Endothelial cell of umbilical vein (primary cell): ENCODE measurements around the gene TNPO1. TPM values are rescaled to one million over a fixed set of nuclear protein-coding genes. Genes with fewer than 3 reads are reported as not detected.

Experiments
- BruUV-seq: library from RNA; stranded (reverse); fragments of 400-500 nt; replicated peaks from 2 replicates; lab custom pipeline; 2021; lab: Mats Ljungman, UMichigan
- CTCF ChIA-PET: fragments of 300-600, 350-600 bp; sonication (Branson Sonifier 250); formaldehyde crosslinking; loops from one replicate; lab custom pipeline; 2021; ENCODE audit warnings: antibody characterized with exemption, inconsistent platforms; lab: Charles Lee
- POLR2A ChIA-PET: fragments of 300-600, 350-600 bp; sonication (Branson Sonifier 250); formaldehyde crosslinking; loops from one replicate; lab custom pipeline; 2021; ENCODE audit warnings: antibody characterized with exemption, inconsistent platforms; lab: Charles Lee
- DNase-seq: peaks from one replicate; pipeline ENCODE4 v3.0.0-alpha.2; 2011; ENCODE audit warnings: low read depth, low spot score
- FAIRE-seq: peaks from 2 replicates; lab custom pipeline; 2011; peaks lifted over from hg19 to GRCh38; lab: Jason Lieb, UNC
- H2AFZ ChIP-seq: 2 replicates; pipeline ENCODE4 v1.6.0; 2012; ENCODE audit warnings: low read depth, low read length, control low read depth, inconsistent platforms
- H3K27ac ChIP-seq: 2 replicates; pipeline ENCODE4 v1.5.1; 2011; ENCODE audit warnings: low read depth, mild to moderate bottlenecking, control low read depth, low read length, moderate library complexity; ENCODE audit not compliant: insufficient read depth
- H3K27me3 ChIP-seq, 2 experiments: 2 replicates each; pipeline versions ENCODE4 v1.6.0 to v1.6.1; 2011; ENCODE audit warnings: low read length in 2 of 2, mixed read lengths in 1 of 2; ENCODE audit not compliant: control insufficient read depth in 2 of 2, insufficient read depth in 2 of 2
- H3K36me3 ChIP-seq, 2 experiments: 2 replicates in 1 of 2; 3 replicates in 1 of 2; pipeline ENCODE4 v1.5.1; 2011; ENCODE audit warnings: low read length in 2 of 2, mild to moderate bottlenecking in 1 of 2, moderate library complexity in 1 of 2; ENCODE audit not compliant: control insufficient read depth in 2 of 2, insufficient read depth in 2 of 2; ENCODE audit errors: extremely low read depth in 1 of 2
- H3K4me1 ChIP-seq: 3 replicates; pipeline ENCODE4 v1.5.1; 2011; ENCODE audit warnings: mild to moderate bottlenecking, low read length; ENCODE audit not compliant: control insufficient read depth, insufficient read depth; ENCODE audit errors: extremely low read depth
- H3K4me2 ChIP-seq: 2 replicates; pipeline ENCODE4 v1.6.1; 2011; ENCODE audit warnings: low read length, control low read depth, mixed read lengths; ENCODE audit not compliant: insufficient read depth
- H3K4me3 ChIP-seq, 3 experiments: fragments of 200-600 bp in 1 of 3; sonication (generic), shearing (Covaris generic) in 1 of 3; replicated peaks in 1 of 3; 2 replicates each; pipeline ENCODE4 v1.5.1; 2011 to 2016; ENCODE audit warnings: control low read depth in 3 of 3, low read length in 3 of 3, mild to moderate bottlenecking in 2 of 3, inconsistent platforms in 1 of 3, low read depth in 1 of 3, moderate library complexity in 1 of 3; ENCODE audit not compliant: insufficient read depth in 1 of 3
- H3K79me2 ChIP-seq: 2 replicates; pipeline ENCODE4 v1.6.0; 2012; ENCODE audit warnings: low read length, inconsistent platforms; ENCODE audit not compliant: control insufficient read depth, insufficient read depth
- H3K9ac ChIP-seq: replicated peaks from 2 replicates; pipeline ENCODE3; 2011; ENCODE audit warnings: low read length, control low read depth; ENCODE audit not compliant: insufficient read depth; ENCODE audit errors: extremely low read depth
- H3K9me1 ChIP-seq: replicated peaks from 3 replicates; pipeline ENCODE4 v1.6.0; 2011; ENCODE audit warnings: mild to moderate bottlenecking, low read length; ENCODE audit not compliant: control insufficient read depth, insufficient read depth; ENCODE audit errors: extremely low read depth
- H3K9me3 ChIP-seq: replicated peaks from 2 replicates; pipeline ENCODE4 v1.5.1; 2012; ENCODE audit warnings: low read length, inconsistent platforms; ENCODE audit not compliant: control insufficient read depth, insufficient read depth
- H4K20me1 ChIP-seq: replicated peaks from 2 replicates; pipeline ENCODE3; 2011; ENCODE audit warnings: mild to moderate bottlenecking, low read length; ENCODE audit not compliant: control insufficient read depth, insufficient read depth; ENCODE audit errors: extremely low read depth
- EZH2 ChIP-seq: IDR thresholded peaks from 2 replicates; pipeline ENCODE4 v1.6.1; 2012; ENCODE audit warnings: borderline replicate concordance, low read depth, mild to moderate bottlenecking, moderate library complexity, low read length, inconsistent platforms; ENCODE audit not compliant: severe bottlenecking
- FOS ChIP-seq: IDR thresholded peaks from 2 replicates; pipeline ENCODE4 v1.6.1; 2011; ENCODE audit warnings: mild to moderate bottlenecking, low read length, moderate library complexity, borderline replicate concordance; ENCODE audit not compliant: insufficient read depth
- GATA2 ChIP-seq: IDR thresholded peaks from 2 replicates; pipeline ENCODE4 v1.7.0; 2011; ENCODE audit warnings: low read depth, mild to moderate bottlenecking, moderate library complexity, mixed read lengths, low read length; ENCODE audit not compliant: insufficient read length, insufficient read depth
- JUN ChIP-seq: IDR thresholded peaks from 2 replicates; pipeline ENCODE4 v1.6.1; 2011; ENCODE audit warnings: borderline replicate concordance, low read depth; ENCODE audit not compliant: insufficient read length, insufficient read depth
- MYC ChIP-seq: IDR thresholded peaks from one replicate; pipeline ENCODE4 v1.6.1; 2011; ENCODE audit warnings: mild to moderate bottlenecking, low read depth, low read length
- POLR2A ChIP-seq: IDR thresholded peaks from 2 replicates; pipeline ENCODE4 v1.6.1; 2012; ENCODE audit warnings: low read depth, mild to moderate bottlenecking, control low read depth, low read length
- POLR2AphosphoS5 ChIP-seq: IDR thresholded peaks from 2 replicates; pipeline ENCODE4 v1.6.1; 2012; ENCODE audit warnings: low read depth, mild to moderate bottlenecking, control low read depth, low read length, moderate library complexity; ENCODE audit not compliant: insufficient read depth
- dilution Hi-C: fragments of 300-500 bp; cut with MboI; formaldehyde crosslinking; loops from one replicate; pipeline ENCODE4 v1.15.0; 2019; ENCODE audit warnings: low sequenced_read_pairs; ENCODE audit not compliant: extremely low pct_ligation_motif_present
- intact Hi-C: fragments of 100-400 bp; cut with micrococcal nuclease; formaldehyde crosslinking; loops from one replicate; pipeline ENCODE4 v1.10.0; 2022
- microRNA-seq: library from miRNA; unstranded; fragments of <30 nt; microRNA quantifications from one replicate; pipeline ENCODE4 v1.2.0, GENCODE V29; 2021; ENCODE audit warnings: borderline number of aligned reads, borderline replicate concordance
- polyA plus RNA-seq, 4 experiments: library from polyadenylated mRNA; depleted of rRNA in 3 of 4; stranded (reverse) in 3 of 4; unstranded in 1 of 4; fragments of >200 nt; gene quantifications; 2 replicates each; pipeline versions ENCODE4 v1.2.1 to v1.2.3, GENCODE V29; 2011 to 2012; ENCODE audit warnings: missing spikeins in 1 of 4
- small RNA-seq: library from RNA; depleted of rRNA; stranded (forward); fragments of <200 nt; gene quantifications from one replicate; pipeline ENCODE3, GENCODE V24; 2012; ENCODE audit warnings: low replicate concordance, low read depth; ENCODE audit not compliant: insufficient read depth, insufficient read length
- total RNA-seq: library from RNA; stranded (reverse); gene quantifications from 2 replicates; pipeline ENCODE4 v1.2.3, GENCODE V29; 2021
- TF ChIP-seq, protein P1 (sequence below): IDR thresholded peaks from 2 replicates; pipeline ENCODE4 v1.6.1; 2011; ENCODE audit not compliant: insufficient read depth, insufficient read length
- TF ChIP-seq, protein P2 (sequence below), 2 donors: IDR thresholded peaks; 1 replicate in 1 of 2; 2 replicates in 1 of 2; pipeline ENCODE4 v1.5.1; 2011; ENCODE audit warnings: low read length in 2 of 2, mild to moderate bottlenecking in 2 of 2, moderate library complexity in 2 of 2, control low read depth in 1 of 2, inconsistent platforms in 1 of 2, low read depth in 1 of 2; ENCODE audit not compliant: insufficient read depth in 1 of 2; ENCODE audit errors: extremely low read depth in 1 of 2

Gene TNPO1
- total and polyA plus RNA-seq, 2 donors (not counting 3 experiments of a cell fraction or from before 2014, with no cell fraction given): 65.6 to 298 TPM

DNA sequence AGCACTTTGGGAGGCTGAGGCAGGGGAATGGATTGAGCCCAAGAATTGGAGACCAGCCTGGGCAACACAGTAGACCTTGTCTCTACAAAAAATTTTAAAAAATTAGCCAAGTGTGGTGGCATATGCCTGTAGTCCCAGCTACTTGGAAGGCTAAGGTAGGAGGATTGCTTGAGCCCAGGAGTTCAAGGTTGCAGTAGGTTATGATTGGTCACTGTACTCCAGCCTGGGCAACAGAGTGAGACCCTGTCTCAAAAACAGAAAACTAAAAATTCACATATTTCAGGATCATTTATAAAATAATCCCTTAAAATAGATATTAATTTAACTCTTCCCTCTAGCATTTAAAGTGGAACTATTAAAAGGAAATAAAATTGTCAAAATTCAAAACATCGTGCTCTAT is 142.8 kb downstream of the TNPO1 start:
- ChIA-PET CTCF (interaction anchor here (3.0 kb wide), 1 partner anchor 10 kb away, joined by 8 read pairs; no protein-coding TSS in a partner anchor), POLR2A (no interaction called here)
- Histone ChIP-seq H3K27ac (no peak overlapping the region), H3K79me2 (peaks cover 58% of the 10 kb centered on the region), H3K9me3 (no peaks in the 10 kb centered on the region), H3K4me3 (no peak overlapping the region), H3K27me3 (no peaks in the 10 kb centered on the region), H2AFZ (no peak overlapping the region), H3K9me1 (no peaks in the 10 kb centered on the region), H3K36me3 (no peaks in the 10 kb centered on the region), H3K4me1 (peaks cover 29% of the 10 kb centered on the region), H3K4me2 (no peak overlapping the region), H4K20me1 (peaks cover 9% of the 10 kb centered on the region), H3K9ac (no peak overlapping the region)
- dilution Hi-C loops (no loop called here), intact Hi-C loops (loop anchor here (5.0 kb wide), 2 partner anchors 163 to 493 kb away; partner anchors contain the start of gene TMEM171)
- BruUV-seq: no TSS peak
- no peak for TF ChIP-seq MYC
- no peak for TF ChIP-seq EZH2
- TF ChIP-seq POLR2A: no peak
- TF ChIP-seq, protein P1, sequence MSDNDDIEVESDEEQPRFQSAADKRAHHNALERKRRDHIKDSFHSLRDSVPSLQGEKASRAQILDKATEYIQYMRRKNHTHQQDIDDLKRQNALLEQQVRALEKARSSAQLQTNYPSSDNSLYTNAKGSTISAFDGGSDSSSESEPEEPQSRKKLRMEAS: no peak
- TF ChIP-seq, protein P2, sequence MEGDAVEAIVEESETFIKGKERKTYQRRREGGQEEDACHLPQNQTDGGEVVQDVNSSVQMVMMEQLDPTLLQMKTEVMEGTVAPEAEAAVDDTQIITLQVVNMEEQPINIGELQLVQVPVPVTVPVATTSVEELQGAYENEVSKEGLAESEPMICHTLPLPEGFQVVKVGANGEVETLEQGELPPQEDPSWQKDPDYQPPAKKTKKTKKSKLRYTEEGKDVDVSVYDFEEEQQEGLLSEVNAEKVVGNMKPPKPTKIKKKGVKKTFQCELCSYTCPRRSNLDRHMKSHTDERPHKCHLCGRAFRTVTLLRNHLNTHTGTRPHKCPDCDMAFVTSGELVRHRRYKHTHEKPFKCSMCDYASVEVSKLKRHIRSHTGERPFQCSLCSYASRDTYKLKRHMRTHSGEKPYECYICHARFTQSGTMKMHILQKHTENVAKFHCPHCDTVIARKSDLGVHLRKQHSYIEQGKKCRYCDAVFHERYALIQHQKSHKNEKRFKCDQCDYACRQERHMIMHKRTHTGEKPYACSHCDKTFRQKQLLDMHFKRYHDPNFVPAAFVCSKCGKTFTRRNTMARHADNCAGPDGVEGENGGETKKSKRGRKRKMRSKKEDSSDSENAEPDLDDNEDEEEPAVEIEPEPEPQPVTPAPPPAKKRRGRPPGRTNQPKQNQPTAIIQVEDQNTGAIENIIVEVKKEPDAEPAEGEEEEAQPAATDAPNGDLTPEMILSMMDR (IDR thresholded peaks at IDR 0.05; ENCODE audit: extremely low read depth in 1 of 2, insufficient read depth in 1 of 2, low read depth in 1 of 2, low read length in 2 of 2): no peak
- no peak for TF ChIP-seq GATA2
- TF ChIP-seq JUN: no peak
- no peak for TF ChIP-seq POLR2AphosphoS5
- no peak for TF ChIP-seq FOS
- DNase-seq: no peak
- no peak for FAIRE-seq

Small RNA genes lying within 50 kb of the gene (microRNA-seq; reads per million reads assigned to microRNA genes)
- gene MIR4804: 3.8 reads per million, percentile 3 among the genes with 10 or more reads in this experiment

Small RNA genes lying within 50 kb of the gene (small RNA-seq; reads per million reads assigned to genes)
- gene MIR4804 (not detected), gene RF00019 (not detected)

Other genes starting within 250 kb of the TNPO1 start
- 23.7 and 25.2 TPM in 2 replicates for gene FCHO2, start 139.4 kb downstream of the TNPO1 start, total RNA-seq
- 12.0 and 13.7 TPM in 2 replicates for gene FCHO2, start 139.4 kb downstream of the TNPO1 start, polyA plus RNA-seq